Right atrium auricular region (tissue), 2 donors: Measurements from ENCODE around the gene OR7A10. TPM values are rescaled to one million over a fixed set of nuclear protein-coding genes. Genes with fewer than 3 reads are reported as not detected.

Experiments
- total RNA-seq, 2 donors: library from RNA; depleted of rRNA; stranded (reverse); fragments of >200 nt; gene quantifications; one replicate each; pipeline ENCODE4 v1.1.0, GENCODE V29; 2016

Gene OR7A10
- total RNA-seq, 2 donors from 2014 or later: not detected

Other genes with a start within 250 kb of the OR7A10 start
- not detected for gene ADGRE3, start 174.1 kb downstream of the OR7A10 start, total RNA-seq
- gene ZNF333, start 158.9 kb downstream of the OR7A10 start, total RNA-seq: 10 to 100 TPM; 12.5 to 15.4 TPM
- gene ADGRE2, start 70.4 kb downstream of the OR7A10 start, total RNA-seq: 1 to 10 TPM; 1.1 to 1.6 TPM
- not detected for gene OR7A5, start 13.7 kb downstream of the OR7A10 start, total RNA-seq
- gene OR7C1, start 13.7 kb downstream of the OR7A10 start, total RNA-seq: not detected
- gene OR7A17, start 37.2 kb upstream of the OR7A10 start, total RNA-seq: not detected
- not detected for gene OR7C2, start 92.6 kb upstream of the OR7A10 start, total RNA-seq
- gene SLC1A6, start 130.9 kb upstream of the OR7A10 start, total RNA-seq: not detected
- gene CASP14, start 200.6 kb upstream of the OR7A10 start, total RNA-seq: not detected
- not detected for gene OR1I1, start 233.3 kb upstream of the OR7A10 start, total RNA-seq